ENCODE data around the gene RECK. TPM values are rescaled to one million over a fixed set of nuclear protein-coding genes. Genes with fewer than 3 reads are reported as not detected.
"Not testable (repeated sequence)": the region's sequence is repeated elsewhere in the genome, so short reads cannot be mapped to it uniquely, and the experiment has no call there.

The RECK gene
- total and polyA plus RNA-seq, 2 experiments from 2014 or later = 127 to 165 TPM

DNA sequence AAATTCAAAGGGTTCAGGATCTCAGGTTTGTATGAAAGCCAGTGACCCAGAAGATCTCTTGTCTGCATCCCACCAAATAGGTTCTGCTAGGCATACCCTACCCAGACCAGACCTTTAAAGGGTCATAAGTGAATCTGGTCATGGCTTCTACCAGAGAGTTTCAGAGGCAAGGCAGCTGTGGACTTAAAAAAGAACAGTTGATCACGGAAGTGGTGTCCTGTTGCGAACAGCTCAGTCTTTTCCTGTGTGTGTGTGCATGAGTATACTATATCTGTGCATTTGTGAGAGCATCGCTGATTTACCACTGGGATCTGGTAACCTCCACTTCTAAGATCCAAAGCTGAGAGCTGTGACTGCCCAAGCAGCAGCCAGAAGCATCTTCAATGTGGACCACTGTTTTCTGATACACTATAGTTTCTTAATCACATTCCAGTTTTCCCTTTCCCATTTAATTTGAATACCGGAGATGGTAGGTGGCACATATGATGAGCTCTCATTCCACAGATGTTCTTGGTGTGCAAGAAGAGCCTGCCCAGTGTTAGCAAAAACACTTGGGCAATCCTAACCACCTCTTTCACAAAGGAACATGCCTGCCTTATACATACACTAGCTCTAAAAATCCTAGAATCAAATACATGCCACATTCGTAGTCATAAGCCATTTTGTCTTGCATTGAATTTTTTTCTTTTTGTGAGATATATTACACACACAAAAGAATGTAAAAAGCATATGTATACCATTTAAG is 42.6 kb upstream of the RECK start:
- Histone ChIP-seq H3K4me3 (no peak overlapping the region), H3K27me3 (replicated peaks; ENCODE audit: insufficient read depth) (no peaks in the 10 kb centered on the region), H3K4me2 (ENCODE audit: unreplicated experiment) (no peak overlapping the region), H2AFZ (no peak overlapping the region), H3K9me3 (ENCODE audit: low read depth) (no peaks in the 10 kb centered on the region), H4K20me1 (ENCODE audit: insufficient read depth) (no peaks in the 10 kb centered on the region), H3F3A (ENCODE audit: insufficient read depth) (peaks cover 46% of the 10 kb centered on the region), H3K79me2 (ENCODE audit: insufficient read depth) (no peaks in the 10 kb centered on the region), H3K4me1 (ENCODE audit: insufficient read depth) (peaks cover 38% of the 10 kb centered on the region), H3K9ac (no peak overlapping the region), H3K9me2 (ENCODE audit: insufficient read depth) (no peaks in the 10 kb centered on the region), H3K27ac (no peak overlapping the region), H3K36me3 (ENCODE audit: low read depth) (no peaks in the 10 kb centered on the region)
- DNase-seq = peak; percentile 43
- TF ChIP-seq EZH2 (IDR thresholded peaks at IDR 0.05; ENCODE audit: insufficient read depth, poor library complexity, severe bottlenecking) (no peak), EZH2phosphoT487 (IDR thresholded peaks at IDR 0.05; ENCODE audit: insufficient read depth, low read depth) (no peak)
- 60 to 61% methylated on average over 5 of the region's 5 CpGs for WGBS, 2 experiments (ENCODE audit: low coverage in 1 of 2, low lambda C conversion rate in 2 of 2, missing lambda C conversion rate in 2 of 2)
- in situ Hi-C loops (cut with MboI) = no loop called here

DNA sequence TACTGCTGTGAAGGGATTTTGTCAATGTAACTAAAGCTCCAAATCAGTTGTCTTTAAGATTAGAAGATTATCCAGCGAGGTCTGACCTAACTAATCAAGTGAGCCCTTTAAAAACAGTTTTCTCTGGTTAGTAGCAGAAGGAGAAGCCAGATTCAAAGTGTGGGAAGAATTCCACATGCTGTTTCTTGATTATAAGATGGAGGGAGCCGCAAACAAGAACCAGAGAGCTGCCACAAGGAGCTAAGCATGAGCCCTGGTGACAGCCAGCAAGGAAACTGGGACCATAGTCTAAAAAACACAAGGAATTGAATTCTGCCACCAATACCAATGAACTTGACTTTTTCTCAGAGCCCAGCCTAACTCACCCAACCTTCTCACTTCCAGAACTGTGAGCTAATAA is 41.8 kb upstream of the RECK start:
- 68 to 78% methylated on average over 2 of the region's 2 CpGs for WGBS, 2 experiments (ENCODE audit: low coverage in 1 of 2, low lambda C conversion rate in 2 of 2, missing lambda C conversion rate in 2 of 2)
- Histone ChIP-seq H3K27me3 (replicated peaks; ENCODE audit: insufficient read depth) (no peaks in the 10 kb centered on the region), H4K20me1 (ENCODE audit: insufficient read depth) (no peaks in the 10 kb centered on the region), H3K4me3 (no peak overlapping the region), H3K9ac (no peak overlapping the region), H3K36me3 (ENCODE audit: low read depth) (no peaks in the 10 kb centered on the region), H3K4me2 (ENCODE audit: unreplicated experiment) (no peak overlapping the region), H2AFZ (no peak overlapping the region), H3K4me1 (ENCODE audit: insufficient read depth) (peaks cover 38% of the 10 kb centered on the region), H3K79me2 (ENCODE audit: insufficient read depth) (no peaks in the 10 kb centered on the region), H3K9me3 (ENCODE audit: low read depth) (no peaks in the 10 kb centered on the region), H3K27ac (no peak overlapping the region), H3K9me2 (ENCODE audit: insufficient read depth) (no peaks in the 10 kb centered on the region), H3F3A (ENCODE audit: insufficient read depth) (peaks cover 46% of the 10 kb centered on the region)
- DNase-seq = no peak
- TF ChIP-seq EZH2phosphoT487 (IDR thresholded peaks at IDR 0.05; ENCODE audit: insufficient read depth, low read depth) (no peak), EZH2 (IDR thresholded peaks at IDR 0.05; ENCODE audit: insufficient read depth, poor library complexity, severe bottlenecking) (no peak)
- in situ Hi-C loops (cut with MboI) = no loop called here

DNA sequence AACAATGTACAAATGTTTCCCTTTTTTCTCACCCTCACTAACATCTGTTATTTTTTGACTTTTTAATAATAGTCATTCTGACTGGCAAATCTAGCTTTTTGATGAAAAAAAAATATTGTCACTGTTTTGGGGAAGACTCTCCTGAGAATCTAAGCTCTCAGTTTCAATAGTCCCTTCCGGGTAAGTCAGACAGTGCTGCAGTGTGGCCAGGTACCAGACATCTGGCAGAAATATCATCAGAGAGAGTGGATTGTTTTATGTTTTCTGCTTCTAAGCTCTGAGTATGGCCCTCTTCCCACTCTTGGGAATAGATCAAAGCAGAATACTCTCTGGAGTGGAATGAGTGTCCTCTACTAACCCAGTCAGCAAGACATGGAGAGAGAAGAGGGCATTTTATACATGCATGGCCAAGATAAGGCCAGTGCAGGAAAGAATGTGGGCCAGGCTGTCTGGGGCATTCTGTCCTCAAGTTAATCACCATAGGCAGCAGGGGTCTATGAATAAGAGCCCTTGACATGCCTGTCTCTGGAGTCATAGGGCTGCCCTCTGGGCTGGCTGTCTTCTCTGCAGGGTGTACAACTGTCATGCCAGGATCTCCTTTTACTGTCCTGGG is 40.2 kb upstream of the RECK start:
- peak; percentile 91 for DNase-seq
- peak overlapping the region; percentile 24 for H3K4me3 ChIP-seq
- H3K36me3 ChIP-seq (ENCODE audit: low read depth) = no peaks in the 10 kb centered on the region
- in situ Hi-C loops (cut with MboI) = no loop called here
- no peaks in the 10 kb centered on the region for H4K20me1 ChIP-seq (ENCODE audit: insufficient read depth)
- H3K9ac ChIP-seq = peak overlapping the region; percentile 59
- no peak for TF ChIP-seq EZH2phosphoT487 (IDR thresholded peaks at IDR 0.05; ENCODE audit: insufficient read depth, low read depth)
- no peak for TF ChIP-seq EZH2 (IDR thresholded peaks at IDR 0.05; ENCODE audit: insufficient read depth, poor library complexity, severe bottlenecking)
- WGBS, 2 experiments (ENCODE audit: low coverage in 1 of 2, low lambda C conversion rate in 2 of 2, missing lambda C conversion rate in 2 of 2) = 0 to 9% methylated on average over 1 of the region's 1 CpG
- peak overlapping the region; percentile 88 for H3K27ac ChIP-seq
- H3F3A ChIP-seq (ENCODE audit: insufficient read depth) = peaks cover 46% of the 10 kb centered on the region
- no peaks in the 10 kb centered on the region for H3K9me3 ChIP-seq (ENCODE audit: low read depth)
- H3K27me3 ChIP-seq (replicated peaks; ENCODE audit: insufficient read depth) = no peaks in the 10 kb centered on the region
- H3K9me2 ChIP-seq (ENCODE audit: insufficient read depth) = no peaks in the 10 kb centered on the region
- H3K4me2 ChIP-seq (ENCODE audit: unreplicated experiment) = peak overlapping the region; percentile 71
- no peaks in the 10 kb centered on the region for H3K79me2 ChIP-seq (ENCODE audit: insufficient read depth)
- peaks cover 38% of the 10 kb centered on the region for H3K4me1 ChIP-seq (ENCODE audit: insufficient read depth)
- H2AFZ ChIP-seq = peak overlapping the region; percentile 41; the same call in 1 of the 2 replicates

DNA sequence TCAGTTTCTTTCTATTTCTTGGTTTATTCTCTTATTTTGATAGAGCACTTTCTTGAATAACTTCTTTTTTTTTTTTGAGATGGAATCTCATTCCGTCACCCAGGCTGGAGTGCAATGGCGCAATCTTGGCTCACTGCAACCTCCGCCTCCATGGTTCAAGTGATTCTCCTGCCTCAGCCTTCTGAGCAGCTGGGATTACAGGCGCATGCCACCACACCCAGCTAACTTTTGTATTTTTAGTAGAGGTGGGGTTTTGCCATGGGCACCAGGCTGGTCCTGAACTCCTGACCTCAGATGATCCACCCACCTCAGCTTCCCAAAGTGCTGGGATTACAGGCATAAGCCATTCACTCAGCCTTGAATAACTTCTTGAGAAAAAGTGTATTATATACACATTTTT is 39.7 kb upstream of the RECK start:
- DNase-seq; H3K9me2 ChIP-seq (ENCODE audit: insufficient read depth); H3K36me3 ChIP-seq (ENCODE audit: low read depth); H3K79me2 ChIP-seq (ENCODE audit: insufficient read depth); H4K20me1 ChIP-seq (ENCODE audit: insufficient read depth); H3K27me3 ChIP-seq (replicated peaks; ENCODE audit: insufficient read depth); in situ Hi-C loops (cut with MboI); H3K9me3 ChIP-seq (ENCODE audit: low read depth): not testable (repeated sequence)
- Histone ChIP-seq H3F3A (ENCODE audit: insufficient read depth) (peaks cover 46% of the 10 kb centered on the region), H2AFZ (peak overlapping the region; percentile 41), H3K4me3 (peak overlapping the region; percentile 24), H3K4me1 (ENCODE audit: insufficient read depth) (peaks cover 38% of the 10 kb centered on the region), H3K27ac (peak overlapping the region; percentile 88), H3K4me2 (ENCODE audit: unreplicated experiment) (peak overlapping the region; percentile 71), H3K9ac (peak overlapping the region; percentile 63)
- 1 to 2% methylated on average over 4 of the region's 4 CpGs for WGBS, 2 experiments (ENCODE audit: low coverage in 1 of 2, low lambda C conversion rate in 2 of 2, missing lambda C conversion rate in 2 of 2)
